22Rv1 (cell line): Measurements from ENCODE around the gene LETM1.

Experiments used
- H3K27ac ChIP-seq: fragments of 450-650 bp; 2 replicates; pipeline ENCODE4 v1.5.1; 2017
- ZFX ChIP-seq: fragments of 450-650 bp; IDR thresholded peaks from 2 replicates; pipeline ENCODE4 v1.6.1; 2017; ENCODE audit warnings: antibody characterized with exemption, borderline replicate concordance
- TF ChIP-seq, protein P1 (sequence below): fragments of 450-650 bp; IDR thresholded peaks from 2 replicates; pipeline ENCODE4 v1.5.1; 2017; ENCODE audit warnings: mild to moderate bottlenecking

The LETM1 gene

DNA sequence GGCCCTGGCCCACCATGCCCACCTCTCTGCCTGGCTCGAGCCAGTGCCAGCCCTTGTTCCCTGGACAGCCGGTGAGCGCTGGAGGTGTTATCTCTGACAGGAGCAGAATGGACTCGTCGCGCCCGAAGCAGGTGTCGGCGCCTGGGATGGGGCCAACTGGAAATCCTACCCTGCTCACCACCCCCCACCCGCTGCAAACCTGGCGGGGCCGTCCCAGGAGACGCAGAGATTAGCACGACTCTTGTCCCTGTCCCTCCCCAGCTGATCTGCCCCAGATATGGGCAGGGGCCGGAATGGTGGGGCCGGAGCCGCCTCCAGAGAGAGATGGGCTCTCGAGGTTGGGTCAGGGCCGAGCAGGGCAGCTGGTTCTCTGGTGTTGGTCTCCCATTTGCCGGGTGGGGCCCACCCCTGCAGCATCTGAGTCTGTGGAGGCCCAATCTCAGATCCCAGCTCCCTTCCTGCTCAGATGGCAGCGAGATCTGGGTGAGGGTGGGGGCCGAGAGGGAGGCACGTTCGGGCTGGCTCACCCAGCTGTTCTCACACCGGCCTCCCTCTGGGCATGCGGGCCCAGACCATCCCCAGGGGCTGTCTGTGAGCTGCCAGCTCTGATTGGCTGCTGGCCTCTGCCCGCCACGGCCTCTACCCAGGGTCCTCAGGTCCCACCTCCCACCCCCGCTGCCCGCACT, 83.0 kb downstream of the LETM1 start:
- no peak overlapping the region for H3K27ac ChIP-seq
- TF ChIP-seq, protein P1, sequence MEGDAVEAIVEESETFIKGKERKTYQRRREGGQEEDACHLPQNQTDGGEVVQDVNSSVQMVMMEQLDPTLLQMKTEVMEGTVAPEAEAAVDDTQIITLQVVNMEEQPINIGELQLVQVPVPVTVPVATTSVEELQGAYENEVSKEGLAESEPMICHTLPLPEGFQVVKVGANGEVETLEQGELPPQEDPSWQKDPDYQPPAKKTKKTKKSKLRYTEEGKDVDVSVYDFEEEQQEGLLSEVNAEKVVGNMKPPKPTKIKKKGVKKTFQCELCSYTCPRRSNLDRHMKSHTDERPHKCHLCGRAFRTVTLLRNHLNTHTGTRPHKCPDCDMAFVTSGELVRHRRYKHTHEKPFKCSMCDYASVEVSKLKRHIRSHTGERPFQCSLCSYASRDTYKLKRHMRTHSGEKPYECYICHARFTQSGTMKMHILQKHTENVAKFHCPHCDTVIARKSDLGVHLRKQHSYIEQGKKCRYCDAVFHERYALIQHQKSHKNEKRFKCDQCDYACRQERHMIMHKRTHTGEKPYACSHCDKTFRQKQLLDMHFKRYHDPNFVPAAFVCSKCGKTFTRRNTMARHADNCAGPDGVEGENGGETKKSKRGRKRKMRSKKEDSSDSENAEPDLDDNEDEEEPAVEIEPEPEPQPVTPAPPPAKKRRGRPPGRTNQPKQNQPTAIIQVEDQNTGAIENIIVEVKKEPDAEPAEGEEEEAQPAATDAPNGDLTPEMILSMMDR: no peak

DNA sequence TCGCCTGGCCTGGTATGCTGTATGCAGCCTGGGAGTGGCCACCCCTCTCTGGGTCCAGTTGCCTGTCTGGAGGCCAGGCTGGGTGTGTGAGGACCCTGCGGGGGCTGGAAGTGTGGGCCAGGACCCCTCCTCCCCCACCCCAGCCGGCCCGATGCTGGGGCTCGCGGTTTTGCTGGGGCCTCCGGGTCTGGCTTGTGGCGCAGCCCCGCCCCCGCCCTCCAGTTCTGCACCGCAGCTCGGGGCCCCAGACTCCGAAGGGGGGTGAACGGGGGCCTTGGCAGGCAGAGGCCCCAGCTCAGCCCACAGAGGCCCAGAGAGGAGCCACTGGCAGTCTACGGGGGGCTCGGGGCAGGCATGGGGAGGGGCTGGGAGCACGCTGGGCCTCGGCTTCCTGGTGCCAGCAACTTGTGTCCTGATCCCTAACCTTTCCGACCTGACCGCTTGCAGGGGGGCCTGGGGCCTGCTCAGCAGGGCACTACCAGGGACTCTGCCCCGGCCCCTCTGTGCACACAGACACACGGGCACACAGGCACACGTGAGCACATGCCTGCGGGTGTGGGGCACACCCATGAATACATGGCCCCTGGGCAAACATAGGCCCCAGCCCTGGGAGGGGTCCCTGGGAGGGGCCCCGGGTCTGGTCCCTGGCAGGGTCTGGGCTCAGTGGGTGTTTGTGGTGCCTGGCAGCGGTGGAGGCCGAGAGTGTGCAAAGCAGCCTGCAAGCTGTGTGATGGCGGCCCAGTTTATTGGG, 84.2 kb downstream of the LETM1 start:
- H3K27ac ChIP-seq: no peak overlapping the region
- TF ChIP-seq, protein P1: no peak
- no peak for TF ChIP-seq ZFX

DNA sequence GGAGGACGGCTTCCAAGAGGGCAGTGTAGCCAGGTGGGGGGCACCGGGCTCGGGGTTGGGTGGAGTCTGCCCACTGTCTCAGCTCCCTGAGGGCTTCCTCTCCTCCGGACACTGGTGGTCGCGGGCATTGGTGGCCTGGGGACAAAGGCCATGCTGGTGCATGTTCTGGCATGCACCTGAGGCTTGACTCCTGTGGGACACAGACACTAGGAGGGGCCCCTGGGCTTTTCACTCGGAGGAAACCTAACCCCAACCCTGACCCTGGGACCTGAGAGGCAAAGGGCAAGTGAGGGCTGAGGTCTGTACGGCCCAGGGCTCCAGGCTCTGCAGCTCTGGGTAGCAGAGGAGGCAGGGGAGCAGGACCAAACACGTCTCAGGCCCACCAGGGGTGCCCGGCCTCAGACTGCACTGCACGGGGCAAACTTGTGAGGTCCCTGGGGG, 85.1 kb downstream of the LETM1 start:
- H3K27ac ChIP-seq: no peak overlapping the region
- no peak for TF ChIP-seq ZFX
- TF ChIP-seq, protein P1: no peak

DNA sequence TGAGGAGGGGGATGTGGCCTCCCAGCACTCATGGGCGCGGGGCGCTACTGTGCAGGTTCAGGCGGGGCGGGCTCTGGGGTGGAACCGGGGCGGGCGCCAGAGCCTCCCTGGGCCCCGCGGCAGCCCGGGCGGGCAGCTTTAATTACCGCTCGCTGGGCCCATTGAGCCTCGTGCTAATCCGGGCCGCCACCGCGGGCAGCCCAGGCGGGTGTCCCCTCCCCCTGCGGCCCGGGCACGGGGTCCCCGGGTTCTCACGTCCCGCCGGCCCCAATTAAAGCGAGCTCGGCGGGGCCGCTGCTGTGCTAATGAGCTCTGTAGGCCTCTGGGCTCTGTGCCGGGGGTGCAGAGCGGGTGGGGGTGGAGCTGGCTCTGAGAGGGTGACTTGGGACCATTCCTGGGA, 85.7 kb downstream of the LETM1 start:
- H3K27ac ChIP-seq: no peak overlapping the region
- no peak for TF ChIP-seq ZFX
- TF ChIP-seq, protein P1: no peak

DNA sequence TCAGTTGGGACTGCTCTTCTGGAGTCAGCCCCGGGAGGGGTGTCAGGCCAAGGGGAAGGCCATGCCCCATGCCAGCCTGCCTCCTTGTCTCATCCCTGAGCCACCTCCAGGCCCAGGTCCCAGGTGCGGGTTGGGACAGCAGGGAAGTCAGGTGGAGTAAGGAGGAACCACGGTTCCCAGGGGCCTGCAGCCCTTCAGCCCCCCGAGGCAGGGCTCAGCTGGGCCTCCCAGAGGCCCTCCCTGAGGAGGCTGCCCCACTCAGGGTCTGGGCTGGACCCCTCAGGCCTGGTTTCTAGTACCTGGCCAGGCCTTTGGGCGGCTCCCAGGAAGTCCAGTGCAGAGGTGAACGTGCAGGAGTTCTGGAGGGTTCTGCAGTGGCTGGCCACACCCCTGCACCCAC, 86.3 kb downstream of the LETM1 start:
- H3K27ac ChIP-seq: no peak overlapping the region
- no peak for TF ChIP-seq ZFX
- TF ChIP-seq, protein P1: no peak

DNA sequence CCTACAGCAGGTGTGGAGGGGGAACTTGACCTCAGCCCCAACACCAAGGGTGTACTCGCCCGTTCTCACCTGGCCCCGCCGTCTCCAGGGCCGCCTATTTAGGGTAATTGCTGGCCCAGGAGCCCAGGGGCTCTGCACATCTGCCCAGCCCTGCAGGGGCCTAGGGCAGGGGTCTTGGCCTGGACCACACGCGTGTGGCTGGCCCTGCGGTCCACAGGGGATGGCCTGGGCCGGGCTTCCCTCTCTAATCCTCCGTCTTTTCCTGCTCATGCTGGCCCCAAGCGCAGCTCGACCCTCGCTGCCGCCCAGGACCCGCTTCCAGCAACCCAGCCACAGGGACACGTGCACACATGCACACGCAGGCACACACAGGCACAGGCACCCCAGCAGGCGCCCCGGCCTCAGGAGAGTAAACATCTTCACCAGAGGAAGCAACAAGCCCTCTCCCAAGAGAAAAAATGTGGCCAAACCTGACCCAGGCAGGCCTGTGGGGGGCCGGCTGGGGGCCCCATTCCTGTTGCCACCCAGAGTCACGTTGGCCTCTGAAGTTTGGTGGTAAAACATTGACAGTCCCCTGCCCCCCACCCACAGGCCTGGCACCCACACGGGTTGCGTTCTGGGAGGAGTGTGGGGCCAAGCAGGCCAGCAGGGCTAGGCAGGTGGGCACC, 87.5 kb downstream of the LETM1 start:
- no peak for TF ChIP-seq ZFX
- TF ChIP-seq, protein P1: no peak
- no peak overlapping the region for H3K27ac ChIP-seq
